ENCODE results near the gene RETREG2. TPM values are rescaled to one million over a fixed set of nuclear protein-coding genes. Genes with fewer than 3 reads are reported as not detected.

RETREG2 gene
- total RNA-seq, 1 donor from 2014 or later: 34.4 TPM

GRCh38 chr2:219221957-219222518 is 44.0 kb downstream of the RETREG2 start:
- no peak overlapping the region for H3K4me3 ChIP-seq (ENCODE audit: low read depth, low read length)
- no peak for TF ChIP-seq CTCF (conservative IDR thresholded peaks at IDR 0.05; ENCODE audit: low read depth, low read length)
- no peak for DNase-seq (ENCODE audit: low read depth)

- TF ChIP-seq CTCF (conservative IDR thresholded peaks at IDR 0.05; ENCODE audit: low read depth, low read length): no peak
- DNase-seq (ENCODE audit: low read depth): no peak
- no peak overlapping the region for H3K4me3 ChIP-seq (ENCODE audit: low read depth, low read length)
Observed at GRCh38 chr2:219223831-219224610, 45.9 kb downstream of the RETREG2 start.

GRCh38 chr2:219225350-219225749 is 47.3 kb downstream of the RETREG2 start:
- DNase-seq (ENCODE audit: low read depth): no peak
- H3K4me3 ChIP-seq (ENCODE audit: low read depth, low read length): no peak overlapping the region
- TF ChIP-seq CTCF (conservative IDR thresholded peaks at IDR 0.05; ENCODE audit: low read depth, low read length): no peak

GRCh38 chr2:219228041-219228910 is 50.2 kb downstream of the RETREG2 start:
- H3K4me3 ChIP-seq (ENCODE audit: low read depth, low read length): peak overlapping the region; percentile 76
- TF ChIP-seq CTCF (conservative IDR thresholded peaks at IDR 0.05; ENCODE audit: low read depth, low read length): no peak
- no peak for DNase-seq (ENCODE audit: low read depth)

- no peak for DNase-seq (ENCODE audit: low read depth)
- no peak for TF ChIP-seq CTCF (conservative IDR thresholded peaks at IDR 0.05; ENCODE audit: low read depth, low read length)
- peak overlapping the region; percentile 76 for H3K4me3 ChIP-seq (ENCODE audit: low read depth, low read length)
Observed at GRCh38 chr2:219228911-219229304, 50.8 kb downstream of the RETREG2 start.

GRCh38 chr2:219229305-219230058 is 51.4 kb downstream of the RETREG2 start, which contains the start of the genes ANKZF1 and ATG9A:
ANKZF1 (plus strand) TSS chr2:219229806; CDS start chr2:219230258, 452 bp downstream.
ATG9A (minus strand) TSS chr2:219229636; CDS start chr2:219228024, 1,612 bp downstream.
- DNase-seq (ENCODE audit: low read depth): peak; percentile 79
- H3K4me3 ChIP-seq (ENCODE audit: low read depth, low read length): peak within 1 kb of the TSS; percentile 76
- no peak for TF ChIP-seq CTCF (conservative IDR thresholded peaks at IDR 0.05; ENCODE audit: low read depth, low read length)

Measured in epithelial cell of proximal tubule (primary cell).